Activated naive CD4-positive, alpha-beta T cell treated with anti-CD3 and anti-CD28 coated beads, Interleukin-2, amount 50 U/mL, for 72 hours (primary cell): ENCODE data around the gene LIMCH1. TPM values are rescaled to one million over a fixed set of nuclear protein-coding genes. Genes with fewer than 3 reads are reported as not detected.

Source experiments
- ATAC-seq, 2 donors: fragments of 150-1000 bp; cut with Tn5 transposase; 2 replicates each; pipeline ENCODE4 v1.10.0; 2021; ENCODE audit warnings: mild to moderate bottlenecking in 2 of 2, moderate library complexity in 2 of 2
- DNase-seq, 2 donors: peaks; one replicate each; pipeline ENCODE4 v3.0.0; 2021 to 2022; ENCODE audit warnings: low spot score in 2 of 2
- H3K27ac Mint-ChIP-seq, 2 donors: one replicate each; pipeline ENCODE4 v1.8.0; 2022; ENCODE audit warnings: mild to moderate bottlenecking in 2 of 2, mixed read lengths in 2 of 2
- H3K36me3 Mint-ChIP-seq, 2 donors: one replicate each; pipeline ENCODE4 v1.8.0; 2022; ENCODE audit warnings: mixed read lengths in 2 of 2
- H3K9me3 Mint-ChIP-seq, 2 donors: one replicate each; pipeline ENCODE4 v1.8.0; 2022; ENCODE audit warnings: mixed read lengths in 2 of 2
- total RNA-seq, 2 donors: library from RNA; stranded (reverse); gene quantifications; one replicate each; pipeline ENCODE4 v1.2.3, GENCODE V29; 2022

The LIMCH1 gene
- total RNA-seq, 2 donors from 2014 or later: not detected

DNA sequence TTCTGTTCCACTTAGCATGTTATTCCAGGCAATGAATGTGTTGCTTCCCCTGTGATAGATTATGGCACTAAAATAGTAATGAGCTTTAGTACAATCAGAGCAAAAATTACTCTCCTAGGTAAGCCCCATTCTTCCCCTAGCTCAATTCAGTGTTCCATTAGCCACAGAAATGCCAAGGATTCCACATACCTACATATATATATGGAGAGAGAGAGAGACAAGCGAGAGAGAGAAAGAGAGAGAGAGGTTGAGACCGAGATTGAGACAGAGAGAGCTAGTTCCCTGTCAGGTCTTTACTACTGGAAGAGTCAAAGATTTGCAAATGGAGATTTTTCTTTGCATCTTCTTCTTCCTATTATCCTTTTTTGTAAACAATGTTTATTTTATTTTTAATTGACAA lies 8.7 kb downstream of the LIMCH1 start:
- Mint-ChIP-seq H3K9me3 (peaks cover 0 to 6% of the 10 kb centered on the region in 2 donors), H3K36me3 (no peaks in the 10 kb centered on the region)
- DNase-seq: no peak

DNA sequence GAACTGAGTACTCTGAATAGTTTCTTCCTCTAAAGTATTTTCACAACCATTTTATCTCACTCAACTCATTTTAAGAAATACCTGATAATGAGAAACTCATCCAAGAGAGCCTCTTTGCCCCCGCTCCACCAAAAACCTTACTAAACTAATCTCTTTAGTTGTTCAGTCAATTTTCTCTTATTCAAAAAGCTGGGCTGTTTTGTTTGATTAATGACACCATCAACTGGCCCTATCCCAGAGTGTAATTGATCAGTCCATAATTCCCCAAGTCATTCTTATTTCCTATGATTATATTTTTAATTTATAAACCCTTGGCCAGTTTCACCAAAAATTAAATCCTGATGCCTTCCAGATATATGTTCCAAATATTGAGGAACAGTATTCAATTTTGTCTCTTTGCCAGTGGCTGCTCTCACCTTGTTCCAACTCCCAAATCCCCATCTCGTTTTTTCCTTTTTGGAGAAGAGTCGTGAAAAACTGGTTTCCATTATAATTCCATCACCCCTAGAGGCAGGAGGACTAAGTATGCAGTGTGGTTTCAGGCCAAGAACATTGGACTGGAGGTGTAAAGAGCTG lies 10.4 kb downstream of the LIMCH1 start:
- Mint-ChIP-seq H3K27ac (no peak overlapping the region), H3K9me3 (peaks cover 5 to 6% of the 10 kb centered on the region in 2 donors), H3K36me3 (no peaks in the 10 kb centered on the region)
- ATAC-seq (no peak), DNase-seq (no peak)

More for the DNA sequence above, 8.7 kb downstream of the LIMCH1 start:
- no peak overlapping the region for H3K27ac Mint-ChIP-seq
- ATAC-seq: no peak

DNA sequence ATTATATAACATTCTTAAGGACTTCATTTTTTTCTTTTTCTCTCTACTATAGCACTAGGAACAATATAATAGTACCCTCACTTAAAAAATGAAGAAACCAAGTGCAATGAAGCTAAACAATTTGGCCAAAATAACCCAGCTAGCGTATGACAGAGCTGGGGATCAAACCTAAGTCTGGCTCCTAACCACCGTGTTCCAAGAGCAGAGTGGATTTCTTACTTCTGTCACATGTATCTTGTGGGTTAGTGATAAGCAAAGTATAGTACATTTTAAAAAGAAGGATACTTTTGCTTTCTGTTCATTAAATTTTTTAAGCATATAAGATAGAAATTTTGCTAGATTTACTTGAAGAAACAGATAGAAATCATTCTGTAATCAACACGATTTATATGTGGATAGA lies 11.5 kb downstream of the LIMCH1 start:
- DNase-seq (no peak), ATAC-seq (no peak)
- peaks cover 6 to 7% of the 10 kb centered on the region in 2 donors for H3K9me3 Mint-ChIP-seq
- no peak overlapping the region for H3K27ac Mint-ChIP-seq
- H3K36me3 Mint-ChIP-seq: no peaks in the 10 kb centered on the region

DNA sequence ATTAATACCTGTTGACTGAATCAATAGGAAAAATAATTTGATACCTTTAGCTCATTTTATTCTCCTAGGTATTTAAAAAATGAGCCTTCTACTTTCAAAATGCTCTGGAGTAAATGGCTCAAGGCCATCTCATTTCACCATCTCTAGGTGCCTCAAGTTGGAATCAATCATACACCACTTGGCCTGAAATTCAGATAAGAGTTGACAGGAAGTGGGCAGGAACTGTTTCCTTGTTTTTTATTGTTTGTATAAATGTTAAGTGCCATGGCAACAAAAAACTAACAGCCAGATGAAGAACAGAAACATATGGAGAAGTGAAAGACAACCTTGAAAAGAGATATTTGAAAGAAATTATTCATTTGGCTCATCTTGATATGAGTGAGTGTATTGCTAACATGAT lies 12.4 kb downstream of the LIMCH1 start:
- no peak for DNase-seq
- Mint-ChIP-seq H3K36me3 (no peaks in the 10 kb centered on the region), H3K27ac (no peak overlapping the region), H3K9me3 (peaks cover 0 to 7% of the 10 kb centered on the region in 2 donors)
- no peak for ATAC-seq

DNA sequence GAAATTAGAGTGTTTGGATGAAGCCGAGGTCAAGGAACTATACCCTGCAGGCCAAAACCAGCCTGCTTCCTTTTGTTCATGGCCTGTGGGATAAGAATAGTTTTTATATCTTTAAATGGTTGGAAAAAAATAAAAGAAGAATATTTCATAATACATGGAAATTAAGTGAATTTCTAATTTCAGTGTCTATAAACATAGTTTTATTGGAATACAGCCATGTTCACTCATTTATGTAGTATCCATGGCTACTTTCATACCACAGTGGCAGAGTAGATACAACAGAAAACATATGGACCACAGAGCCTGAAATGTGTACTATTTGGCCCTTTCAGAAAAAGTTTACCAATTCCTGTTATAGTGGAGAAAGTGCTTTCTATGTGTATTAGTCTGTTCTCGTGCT lies 13.6 kb downstream of the LIMCH1 start:
- Mint-ChIP-seq H3K36me3 (no peaks in the 10 kb centered on the region), H3K27ac (no peak overlapping the region), H3K9me3 (peaks cover 0 to 7% of the 10 kb centered on the region in 2 donors)
- DNase-seq (no peak), ATAC-seq (no peak)

DNA sequence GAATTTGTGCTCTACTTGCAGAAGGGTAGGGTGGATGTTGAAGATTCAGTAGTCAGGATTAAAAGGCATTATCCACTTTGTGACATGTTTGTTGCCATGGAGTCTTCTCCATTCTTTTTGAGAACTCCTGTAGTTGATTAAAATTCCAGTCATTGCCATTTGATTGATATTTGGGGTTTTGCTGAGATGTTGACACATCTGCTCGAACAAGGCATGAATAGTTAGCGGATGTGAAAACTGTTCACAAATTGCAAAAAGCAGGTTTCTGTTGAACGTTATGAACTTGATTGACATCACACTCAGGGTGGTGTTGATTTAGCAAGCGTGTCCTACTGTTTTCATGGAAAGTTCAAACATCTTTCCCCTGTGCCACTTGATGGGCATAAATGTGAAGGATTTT lies 16.9 kb downstream of the LIMCH1 start:
- no peak for DNase-seq
- Mint-ChIP-seq H3K27ac (no peak overlapping the region), H3K9me3 (peaks cover 0 to 14% of the 10 kb centered on the region in 2 donors), H3K36me3 (no peaks in the 10 kb centered on the region)
- ATAC-seq: no peak

DNA sequence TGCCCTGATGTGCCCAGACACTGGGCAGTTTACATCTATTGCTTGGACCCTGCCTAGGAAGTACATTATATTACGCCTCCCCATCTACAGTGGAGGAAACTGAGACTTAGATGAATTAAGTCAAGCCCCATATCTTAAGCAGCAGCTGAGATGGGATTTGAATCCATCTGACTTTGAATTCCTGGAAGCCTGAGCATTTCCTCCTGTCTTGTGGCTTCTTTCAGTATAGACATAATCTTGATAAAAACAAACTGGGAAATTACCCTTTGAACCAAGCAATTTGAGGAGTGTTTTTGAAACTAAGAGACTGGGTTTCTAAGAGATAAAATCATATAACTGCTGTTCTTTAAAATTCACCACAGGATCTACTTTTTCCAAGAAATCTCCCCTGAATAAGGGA lies 18.6 kb downstream of the LIMCH1 start:
- H3K27ac Mint-ChIP-seq: no peak overlapping the region
- ATAC-seq: no peak

DNA sequence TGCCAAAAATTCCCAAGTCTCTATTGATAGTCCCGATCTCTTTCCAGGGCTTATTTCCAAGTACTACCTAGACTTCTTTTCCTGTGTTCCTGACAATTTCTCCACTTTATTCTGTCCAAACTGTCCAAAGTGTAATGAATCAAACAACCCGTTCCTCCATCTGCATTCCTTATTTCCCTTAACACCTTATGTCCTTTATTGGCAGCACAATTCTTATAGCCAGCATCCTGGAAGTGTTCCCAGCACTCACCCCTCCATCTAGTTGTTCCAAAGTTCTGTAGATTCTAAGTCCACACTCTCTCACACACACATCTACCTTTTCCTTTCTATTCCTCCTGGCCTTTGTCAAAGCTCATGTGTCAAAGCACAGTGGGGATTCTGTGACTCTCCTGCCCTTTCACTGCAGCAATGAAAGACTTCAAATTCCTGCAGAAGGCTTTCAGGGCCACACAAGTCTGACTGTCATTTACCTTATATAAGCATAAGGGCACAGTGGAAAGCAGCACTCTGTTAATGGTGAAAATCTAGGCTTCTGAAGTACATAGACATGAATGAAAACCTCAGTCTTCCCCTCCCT lies 22.1 kb downstream of the LIMCH1 start:
- no peak for ATAC-seq
- no peak overlapping the region for H3K27ac Mint-ChIP-seq
- DNase-seq: no peak
- no peaks in the 10 kb centered on the region for H3K36me3 Mint-ChIP-seq
- peaks cover 0 to 7% of the 10 kb centered on the region in 2 donors for H3K9me3 Mint-ChIP-seq

More for the DNA sequence above, 18.6 kb downstream of the LIMCH1 start:
- peaks cover 0 to 14% of the 10 kb centered on the region in 2 donors for H3K9me3 Mint-ChIP-seq
- no peak for DNase-seq
- no peaks in the 10 kb centered on the region for H3K36me3 Mint-ChIP-seq

DNA sequence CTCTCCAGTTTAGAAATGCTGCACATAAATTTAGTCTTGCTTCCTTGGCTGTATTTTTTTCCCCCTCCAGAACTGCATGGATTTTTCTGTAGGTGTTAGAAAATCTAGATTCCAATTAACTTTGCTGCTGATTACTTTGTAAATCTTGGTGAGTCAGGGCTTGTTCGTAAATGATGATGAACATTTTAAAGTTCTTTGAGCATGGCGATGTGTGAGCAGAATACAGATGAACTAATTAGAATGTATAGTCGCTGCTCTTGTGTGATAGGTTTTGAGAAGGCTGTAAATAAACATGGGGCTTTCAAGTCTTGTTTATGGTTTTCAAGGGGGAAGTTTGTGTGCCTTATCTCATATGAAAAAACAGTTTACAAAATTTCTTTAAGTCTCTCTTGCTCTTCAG lies 23.3 kb downstream of the LIMCH1 start:
- peaks cover 0 to 7% of the 10 kb centered on the region in 2 donors for H3K9me3 Mint-ChIP-seq
- ATAC-seq: no peak
- H3K36me3 Mint-ChIP-seq: no peaks in the 10 kb centered on the region
- no peak for DNase-seq
- H3K27ac Mint-ChIP-seq: no peak overlapping the region

DNA sequence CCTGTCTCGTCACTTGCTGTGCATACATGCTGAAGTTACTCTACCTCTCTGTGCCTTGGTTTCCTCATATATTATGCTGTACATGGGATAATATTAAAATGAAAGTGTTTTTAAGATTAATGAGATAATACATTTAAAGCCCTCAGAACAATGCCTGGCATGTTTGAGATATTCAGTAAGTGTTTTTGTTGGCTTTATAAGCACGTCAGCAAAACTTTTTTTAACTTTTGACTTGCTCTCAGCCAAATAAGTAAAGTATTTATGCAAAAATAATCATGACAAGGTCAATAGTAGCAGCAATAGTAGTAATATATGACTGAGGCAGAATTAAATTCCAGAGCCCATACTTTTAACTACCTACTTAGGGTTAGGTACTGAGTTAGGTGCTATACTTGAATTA lies 29.2 kb downstream of the LIMCH1 start:
- no peak for DNase-seq
- Mint-ChIP-seq H3K9me3 (no peaks in the 10 kb centered on the region), H3K27ac (no peak overlapping the region), H3K36me3 (no peaks in the 10 kb centered on the region)
- no peak for ATAC-seq

DNA sequence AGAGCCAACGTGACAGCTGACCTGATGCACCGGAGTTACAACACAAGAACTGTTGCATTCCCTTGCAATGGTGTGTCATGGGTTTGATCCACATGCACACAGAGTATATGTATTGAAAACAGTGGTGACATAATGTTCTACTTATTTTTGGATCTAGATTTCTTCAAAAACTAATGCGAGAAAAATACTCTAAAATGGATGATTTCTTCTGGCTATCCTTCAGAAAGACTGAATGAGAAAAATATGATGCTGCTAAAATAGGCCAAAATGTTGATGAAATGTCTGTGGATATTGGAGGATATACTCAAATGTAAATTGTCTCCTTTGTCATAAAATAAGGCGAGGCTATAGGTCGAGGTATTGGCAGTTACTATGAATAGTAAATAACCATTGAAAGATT lies 30.4 kb downstream of the LIMCH1 start:
- Mint-ChIP-seq H3K9me3 (no peaks in the 10 kb centered on the region), H3K36me3 (no peaks in the 10 kb centered on the region), H3K27ac (no peak overlapping the region)
- DNase-seq (no peak), ATAC-seq (no peak)

DNA sequence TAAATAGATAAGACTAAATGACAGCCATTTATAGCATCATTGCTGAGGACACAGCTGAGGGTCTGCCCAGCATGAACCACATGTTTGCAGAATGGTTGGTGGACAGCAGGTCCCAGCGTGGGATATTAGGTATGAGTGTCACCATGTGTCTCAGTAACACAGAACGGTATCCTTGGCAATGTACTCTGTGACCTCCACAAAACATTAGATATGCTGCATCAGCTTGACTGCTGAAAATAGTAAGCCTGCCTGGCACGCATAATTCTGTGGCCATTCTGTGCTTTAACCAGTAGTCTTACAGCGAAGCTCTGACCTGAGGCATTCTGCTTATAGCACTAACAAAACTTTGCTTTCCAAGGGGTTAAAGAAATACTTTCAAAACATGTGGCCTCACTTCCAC lies 32.0 kb downstream of the LIMCH1 start:
- H3K9me3 Mint-ChIP-seq: no peaks in the 10 kb centered on the region
- H3K27ac Mint-ChIP-seq: no peak overlapping the region
- H3K36me3 Mint-ChIP-seq: no peaks in the 10 kb centered on the region
- DNase-seq (no peak), ATAC-seq (no peak)

DNA sequence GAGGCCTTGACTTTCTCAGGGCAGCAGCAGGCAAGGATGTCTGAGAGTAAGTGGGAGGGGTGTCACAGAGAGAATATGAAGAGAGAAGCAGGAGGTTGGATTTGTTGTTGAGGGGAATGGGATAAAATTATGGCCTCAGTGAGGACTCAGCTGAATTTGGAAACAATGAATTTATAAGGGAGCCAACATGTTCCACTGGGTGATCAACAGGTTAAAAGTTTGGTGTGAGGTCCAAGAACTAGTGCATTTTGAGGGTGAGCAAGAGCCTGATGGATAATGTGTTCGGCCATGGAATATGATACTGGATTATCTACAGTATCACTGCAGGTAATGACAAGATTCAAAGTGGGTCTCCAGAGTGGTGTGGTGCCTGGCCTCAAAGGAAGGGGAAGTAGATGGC lies 33.5 kb downstream of the LIMCH1 start:
- no peaks in the 10 kb centered on the region for H3K9me3 Mint-ChIP-seq
- no peak overlapping the region for H3K27ac Mint-ChIP-seq
- no peak for DNase-seq
- no peak for ATAC-seq
- H3K36me3 Mint-ChIP-seq: no peaks in the 10 kb centered on the region

DNA sequence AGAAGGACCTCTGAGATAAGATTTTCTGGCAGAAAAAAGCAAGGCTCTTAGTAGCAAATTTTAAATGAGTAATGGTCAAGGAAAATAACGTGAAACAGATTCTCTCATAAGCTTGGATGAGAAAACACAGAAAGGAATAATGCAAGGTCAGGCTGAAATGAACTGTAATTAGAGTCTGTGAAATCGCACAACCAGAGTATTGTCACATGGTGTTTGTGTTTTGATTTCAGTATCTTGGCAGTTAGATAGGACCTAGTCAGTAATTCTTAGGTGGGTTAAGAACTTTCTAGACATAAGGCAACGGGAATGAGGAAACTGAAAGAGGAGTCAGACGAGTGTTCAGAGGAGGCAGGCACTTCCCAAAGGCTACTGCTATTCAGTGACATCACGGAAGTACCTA lies 34.6 kb downstream of the LIMCH1 start:
- no peak for DNase-seq
- H3K27ac Mint-ChIP-seq: no peak overlapping the region
- no peaks in the 10 kb centered on the region for H3K9me3 Mint-ChIP-seq
- no peaks in the 10 kb centered on the region for H3K36me3 Mint-ChIP-seq
- no peak for ATAC-seq

DNA sequence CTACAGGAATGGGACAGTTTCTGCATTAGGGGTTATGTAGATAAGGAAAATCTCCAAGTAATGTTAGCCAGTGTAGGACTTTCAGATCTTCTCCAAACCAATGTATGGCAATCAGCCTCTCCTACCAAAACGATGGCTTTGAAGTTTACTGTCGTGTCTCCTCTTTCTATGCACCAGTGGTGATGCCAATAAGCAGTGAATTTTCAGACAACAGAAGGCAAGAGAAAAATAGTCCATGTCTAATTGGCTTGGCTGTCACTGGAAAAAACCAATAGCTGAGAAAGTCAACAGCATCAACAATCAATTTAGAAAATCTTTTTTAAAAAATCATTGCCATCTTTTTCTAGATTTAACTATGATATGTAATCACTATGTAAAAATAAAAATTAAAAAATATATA lies 35.0 kb downstream of the LIMCH1 start:
- Mint-ChIP-seq H3K9me3 (no peaks in the 10 kb centered on the region), H3K36me3 (no peaks in the 10 kb centered on the region), H3K27ac (no peak overlapping the region)
- DNase-seq (no peak), ATAC-seq (no peak)

DNA sequence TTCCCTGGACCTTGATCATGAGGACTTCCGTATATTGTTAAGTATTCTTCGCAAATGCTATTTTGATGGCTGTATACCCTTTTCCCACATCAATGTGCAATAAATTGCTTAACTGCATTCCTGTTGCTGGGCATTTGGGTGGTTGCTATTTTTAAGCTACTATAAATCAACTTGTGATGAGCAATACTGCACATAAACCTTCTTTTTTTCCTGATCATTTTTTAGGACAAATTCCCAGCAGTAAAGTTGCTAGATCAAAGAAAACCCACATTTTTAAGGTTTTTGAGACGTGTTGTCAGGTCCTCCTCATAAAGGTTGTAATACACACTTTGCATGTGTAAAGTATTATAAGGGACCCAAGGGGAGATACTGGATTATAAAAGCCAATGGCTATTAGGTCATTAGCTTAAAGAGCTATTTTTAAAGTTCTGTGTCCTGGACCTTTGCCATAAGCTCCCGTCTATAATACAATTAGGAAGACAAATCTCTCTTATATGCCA lies 35.6 kb downstream of the LIMCH1 start:
- Mint-ChIP-seq H3K27ac (no peak overlapping the region), H3K9me3 (no peaks in the 10 kb centered on the region), H3K36me3 (no peaks in the 10 kb centered on the region)
- DNase-seq (no peak), ATAC-seq (no peak)

DNA sequence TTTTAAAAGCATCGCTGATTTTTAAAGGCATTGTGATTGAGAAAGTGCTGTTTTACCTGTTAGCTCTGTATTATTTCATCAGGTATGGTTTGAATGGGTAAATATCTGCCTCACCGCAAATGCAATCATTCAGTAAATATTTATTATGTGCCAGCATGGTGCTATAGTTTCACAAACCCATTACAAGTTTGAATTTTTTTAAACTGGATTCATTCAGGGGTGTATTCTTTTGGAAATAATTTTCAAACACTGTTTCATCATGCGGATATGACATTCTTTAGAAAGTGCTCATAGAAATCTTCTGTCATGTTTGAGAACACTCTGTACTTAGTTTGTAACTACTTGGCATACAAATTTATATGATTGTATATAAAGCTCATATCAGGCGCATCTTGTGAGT lies 37.2 kb downstream of the LIMCH1 start:
- Mint-ChIP-seq H3K36me3 (no peaks in the 10 kb centered on the region), H3K27ac (no peak overlapping the region), H3K9me3 (no peaks in the 10 kb centered on the region)
- ATAC-seq (no peak), DNase-seq (no peak)

DNA sequence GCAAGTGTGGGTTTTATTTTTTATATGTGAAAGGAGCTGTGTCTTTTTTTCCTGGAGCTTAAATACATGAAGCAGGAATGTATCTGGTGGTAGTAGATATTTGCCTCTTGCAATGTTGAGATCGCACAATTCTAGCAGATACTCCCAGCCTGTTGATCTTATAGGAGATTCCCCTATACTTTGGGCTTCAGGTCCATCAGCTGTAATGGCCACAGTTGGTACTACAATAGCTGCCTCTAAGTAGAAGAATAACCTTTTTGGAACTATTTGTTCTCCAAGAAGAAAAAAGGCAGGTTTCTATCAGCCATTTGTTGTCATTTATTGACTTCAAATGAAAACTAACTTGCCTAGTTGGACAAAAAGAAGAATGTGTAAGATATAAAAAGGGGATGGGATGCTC lies 37.7 kb downstream of the LIMCH1 start:
- Mint-ChIP-seq H3K27ac (no peak overlapping the region), H3K36me3 (no peaks in the 10 kb centered on the region)

More for the DNA sequence above, 37.7 kb downstream of the LIMCH1 start:
- H3K9me3 Mint-ChIP-seq: no peaks in the 10 kb centered on the region
- DNase-seq: no peak
- ATAC-seq: no peak
